GM23338 (cell line): Measurements from ENCODE around the gene GOLGB1. TPM values are rescaled to one million over a fixed set of nuclear protein-coding genes. Genes with fewer than 3 reads are reported as not detected.

Experiments used
- ATAC-seq: fragments of 200-7000 bp; cut with Tn5 transposase; 3 replicates; pipeline ENCODE4 v1.9.1; 2020
- DNase-seq: peaks from one replicate; pipeline ENCODE4 v3.0.0-alpha.2; 2015; ENCODE audit warnings: low spot score
- H2AFZ ChIP-seq: fragments of 200-600 bp; sonication (generic); 2 replicates; pipeline ENCODE4 v1.8.0; 2016; ENCODE audit warnings: antibody characterized with exemption, mild to moderate bottlenecking, moderate library complexity
- H3F3A ChIP-seq: fragments of 200-600 bp; sonication (generic); replicated peaks from 2 replicates; pipeline ENCODE4 v1.8.0; 2017; ENCODE audit warnings: antibody characterized with exemption, mixed run types, low read depth
- H3K27ac ChIP-seq: fragments of 200-600 bp; sonication (generic); 2 replicates; pipeline ENCODE4 v1.6.1; 2016; ENCODE audit warnings: low read depth
- H3K27me3 ChIP-seq: fragments of 200-600 bp; sonication (generic); 2 replicates; pipeline ENCODE4 v1.8.0; 2016; ENCODE audit warnings: mild to moderate bottlenecking, mixed run types, moderate library complexity; ENCODE audit not compliant: insufficient read depth
- H3K36me3 ChIP-seq: fragments of 200-600 bp; sonication (generic); 2 replicates; pipeline ENCODE4 v1.8.0; 2016; ENCODE audit warnings: mild to moderate bottlenecking; ENCODE audit not compliant: insufficient read depth
- H3K4me1 ChIP-seq: fragments of 200-600 bp; sonication (generic); 2 replicates; pipeline ENCODE4 v1.8.0; 2016; ENCODE audit warnings: mild to moderate bottlenecking, moderate library complexity; ENCODE audit not compliant: insufficient read depth
- H3K4me2 ChIP-seq: fragments of 200-600 bp; sonication (generic); 2 replicates; pipeline ENCODE4 v1.7.1; 2017; ENCODE audit warnings: mixed run types
- H3K4me3 ChIP-seq: fragments of 200-600 bp; sonication (generic); 2 replicates; pipeline ENCODE4 v1.6.1; 2016; ENCODE audit warnings: mixed run types
- H3K79me2 ChIP-seq: fragments of 200-600 bp; sonication (generic); replicated peaks from 2 replicates; pipeline ENCODE4 v1.8.0; 2017; ENCODE audit warnings: mild to moderate bottlenecking; ENCODE audit not compliant: insufficient read depth
- H3K9me2 ChIP-seq: fragments of 200-600 bp; sonication (generic); 2 replicates; pipeline ENCODE4 v1.8.0; 2017; ENCODE audit not compliant: insufficient read depth
- H4K20me1 ChIP-seq: fragments of 200-600 bp; sonication (generic); replicated peaks from 2 replicates; pipeline ENCODE4 v1.8.0; 2017; ENCODE audit warnings: mild to moderate bottlenecking; ENCODE audit not compliant: insufficient read depth
- H3K27ac Mint-ChIP-seq: 2 replicates; pipeline ENCODE4 v1.8.0; 2020; ENCODE audit warnings: inconsistent platforms, mild to moderate bottlenecking, moderate library complexity, mixed read lengths
- H3K27me3 Mint-ChIP-seq: 3 replicates; pipeline ENCODE4 v1.8.0; 2022; ENCODE audit warnings: low read depth, mild to moderate bottlenecking, moderate library complexity, mixed read lengths, inconsistent platforms; ENCODE audit not compliant: insufficient read depth, poor library complexity
- H3K36me3 Mint-ChIP-seq: 3 replicates; pipeline ENCODE4 v1.8.0; 2021; ENCODE audit warnings: low read depth, mild to moderate bottlenecking, inconsistent platforms, moderate library complexity, mixed read lengths
- H3K4me1 Mint-ChIP-seq: 3 replicates; pipeline ENCODE4 v1.8.0; 2020; ENCODE audit warnings: mild to moderate bottlenecking, inconsistent platforms, mixed read lengths
- H3K4me3 Mint-ChIP-seq: 3 replicates; pipeline ENCODE4 v1.8.0; 2021; ENCODE audit warnings: moderate library complexity, mild to moderate bottlenecking, inconsistent platforms, mixed read lengths
- H3K9me3 Mint-ChIP-seq: 3 replicates; pipeline ENCODE4 v1.8.0; 2020; ENCODE audit warnings: moderate library complexity, mild to moderate bottlenecking, inconsistent platforms, mixed read lengths
- CREB1 ChIP-seq: fragments of 250-450 bp; sonication (Bioruptor Pico); IDR thresholded peaks from 2 replicates; pipeline ENCODE4 v1.5.0; 2020; ENCODE audit warnings: low read depth, mild to moderate bottlenecking, moderate library complexity
- ETS1 ChIP-seq: IDR thresholded peaks from 2 replicates; pipeline ENCODE4 v1.6.1; 2016; ENCODE audit warnings: antibody characterized with exemption
- EZH2 ChIP-seq: fragments of 200-600 bp; sonication (generic); IDR thresholded peaks from one replicate; pipeline ENCODE4 v1.8.0; 2017; ENCODE audit warnings: antibody characterized with exemption, mild to moderate bottlenecking, low read depth; ENCODE audit not compliant: unreplicated experiment
- EZH2phosphoT487 ChIP-seq: fragments of 200-600 bp; sonication (generic); IDR thresholded peaks from one replicate; pipeline ENCODE4 v1.8.1; 2018; ENCODE audit warnings: antibody characterized with exemption; ENCODE audit not compliant: unreplicated experiment
- JUNB ChIP-seq: IDR thresholded peaks from one replicate; pipeline ENCODE4 v1.6.1; 2016; ENCODE audit warnings: antibody characterized with exemption; ENCODE audit not compliant: unreplicated experiment
- NANOG ChIP-seq: IDR thresholded peaks from 2 replicates; pipeline ENCODE4 v1.6.1; 2016; ENCODE audit warnings: antibody characterized with exemption, borderline replicate concordance
- POLR2AphosphoS5 ChIP-seq: IDR thresholded peaks from 2 replicates; pipeline ENCODE4 v1.6.1; 2016; ENCODE audit warnings: antibody characterized with exemption, low read depth
- REST ChIP-seq: IDR thresholded peaks from one replicate; pipeline ENCODE4 v1.6.1; 2018; ENCODE audit warnings: antibody characterized with exemption; ENCODE audit not compliant: unreplicated experiment
- STAT1 ChIP-seq: IDR thresholded peaks from one replicate; pipeline ENCODE4 v1.6.1; 2016; ENCODE audit warnings: antibody characterized with exemption; ENCODE audit not compliant: unreplicated experiment
- ZNF114 ChIP-seq: fragments of 250-450 bp; sonication (Bioruptor Pico); IDR thresholded peaks from 2 replicates; pipeline ENCODE4 v1.5.0; 2020; ENCODE audit warnings: mild to moderate bottlenecking, moderate library complexity
- ZNF331 ChIP-seq: fragments of 250-450 bp; sonication (Bioruptor Pico); IDR thresholded peaks from 2 replicates; pipeline ENCODE4 v1.5.0; 2020; ENCODE audit warnings: low read depth, mild to moderate bottlenecking, moderate library complexity
- polyA plus RNA-seq: library from polyadenylated mRNA; unstranded; fragments of >200 nt; fragmentation: Nextera tagmentation; extraction: Ambion mirVana; gene quantifications from 2 replicates; pipeline ENCODE4 v1.2.1, GENCODE V29; 2016
- total RNA-seq: library from RNA; depleted of rRNA; stranded (reverse); fragments of >200 nt; shearing (Covaris generic); gene quantifications from 2 replicates; pipeline ENCODE4 v1.2.3, GENCODE V29; 2014
- TF ChIP-seq, protein P1 (sequence below): fragments of 250-450 bp; sonication (Bioruptor Pico); IDR thresholded peaks from 2 replicates; pipeline ENCODE4 v1.5.0; 2020; ENCODE audit warnings: mild to moderate bottlenecking, moderate library complexity
- TF ChIP-seq, protein P2 (sequence below), 2 experiments: fragments of 200-600 bp in 1 of 2; sonication (generic) in 1 of 2; conservative IDR thresholded peaks; 2 replicates each; pipeline versions ENCODE4 v1.5.1 to v1.6.1; 2016 to 2017; ENCODE audit warnings: antibody characterized with exemption in 2 of 2, low read depth in 2 of 2, mild to moderate bottlenecking in 2 of 2, moderate library complexity in 1 of 2

GOLGB1 gene
- total and polyA plus RNA-seq, 2 experiments from 2014 or later, result 34.5 to 56.8 TPM

DNA sequence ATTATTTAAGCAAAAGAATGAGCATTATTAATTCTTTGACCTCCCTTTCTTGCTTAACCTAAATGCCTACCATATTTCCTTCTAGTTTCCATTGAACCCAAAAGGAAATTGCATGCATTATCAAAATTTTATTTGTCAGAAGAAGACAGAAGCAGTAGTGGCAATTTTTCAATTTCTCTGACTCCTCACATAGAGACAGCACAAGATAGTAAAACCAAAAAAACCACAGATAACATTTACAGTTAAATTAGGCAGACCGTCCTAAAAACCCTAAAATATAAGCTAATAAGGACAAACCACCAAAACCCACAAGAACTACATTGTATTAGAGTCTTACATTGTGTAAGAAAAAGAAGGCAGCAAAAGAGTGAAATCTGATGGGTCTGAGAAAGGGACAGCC is 27.1 kb downstream of the GOLGB1 start:
- Histone ChIP-seq H3K79me2 (no peaks in the 10 kb centered on the region), H4K20me1 (no peaks in the 10 kb centered on the region), H3K4me2 (no peak overlapping the region), H3K27ac (no peak overlapping the region), H3F3A (no peaks in the 10 kb centered on the region), H2AFZ (no peak overlapping the region), H3K4me1 (no peaks in the 10 kb centered on the region), H3K36me3 (peaks cover 37% of the 10 kb centered on the region), H3K27me3 (no peaks in the 10 kb centered on the region), H3K9me2 (no peaks in the 10 kb centered on the region), H3K4me3 (no peak overlapping the region)
- no peak for DNase-seq
- no peak for ATAC-seq
- H3K4me3 Mint-ChIP-seq, result no peak overlapping the region
- H3K4me1 Mint-ChIP-seq, result no peaks in the 10 kb centered on the region
- H3K27me3 Mint-ChIP-seq, result peaks cover 1% of the 10 kb centered on the region
- peaks cover 58% of the 10 kb centered on the region for H3K36me3 Mint-ChIP-seq
- TF ChIP-seq REST (no peak), ZNF331 (CRISPR knock-in tag) (no peak), ETS1 (no peak), JUNB (no peak), STAT1 (no peak), ZNF114 (CRISPR knock-in tag) (no peak), POLR2AphosphoS5 (no peak), CREB1 (CRISPR knock-in tag) (no peak), EZH2 (no peak), EZH2phosphoT487 (no peak), NANOG (no peak)
- TF ChIP-seq, protein P1, sequence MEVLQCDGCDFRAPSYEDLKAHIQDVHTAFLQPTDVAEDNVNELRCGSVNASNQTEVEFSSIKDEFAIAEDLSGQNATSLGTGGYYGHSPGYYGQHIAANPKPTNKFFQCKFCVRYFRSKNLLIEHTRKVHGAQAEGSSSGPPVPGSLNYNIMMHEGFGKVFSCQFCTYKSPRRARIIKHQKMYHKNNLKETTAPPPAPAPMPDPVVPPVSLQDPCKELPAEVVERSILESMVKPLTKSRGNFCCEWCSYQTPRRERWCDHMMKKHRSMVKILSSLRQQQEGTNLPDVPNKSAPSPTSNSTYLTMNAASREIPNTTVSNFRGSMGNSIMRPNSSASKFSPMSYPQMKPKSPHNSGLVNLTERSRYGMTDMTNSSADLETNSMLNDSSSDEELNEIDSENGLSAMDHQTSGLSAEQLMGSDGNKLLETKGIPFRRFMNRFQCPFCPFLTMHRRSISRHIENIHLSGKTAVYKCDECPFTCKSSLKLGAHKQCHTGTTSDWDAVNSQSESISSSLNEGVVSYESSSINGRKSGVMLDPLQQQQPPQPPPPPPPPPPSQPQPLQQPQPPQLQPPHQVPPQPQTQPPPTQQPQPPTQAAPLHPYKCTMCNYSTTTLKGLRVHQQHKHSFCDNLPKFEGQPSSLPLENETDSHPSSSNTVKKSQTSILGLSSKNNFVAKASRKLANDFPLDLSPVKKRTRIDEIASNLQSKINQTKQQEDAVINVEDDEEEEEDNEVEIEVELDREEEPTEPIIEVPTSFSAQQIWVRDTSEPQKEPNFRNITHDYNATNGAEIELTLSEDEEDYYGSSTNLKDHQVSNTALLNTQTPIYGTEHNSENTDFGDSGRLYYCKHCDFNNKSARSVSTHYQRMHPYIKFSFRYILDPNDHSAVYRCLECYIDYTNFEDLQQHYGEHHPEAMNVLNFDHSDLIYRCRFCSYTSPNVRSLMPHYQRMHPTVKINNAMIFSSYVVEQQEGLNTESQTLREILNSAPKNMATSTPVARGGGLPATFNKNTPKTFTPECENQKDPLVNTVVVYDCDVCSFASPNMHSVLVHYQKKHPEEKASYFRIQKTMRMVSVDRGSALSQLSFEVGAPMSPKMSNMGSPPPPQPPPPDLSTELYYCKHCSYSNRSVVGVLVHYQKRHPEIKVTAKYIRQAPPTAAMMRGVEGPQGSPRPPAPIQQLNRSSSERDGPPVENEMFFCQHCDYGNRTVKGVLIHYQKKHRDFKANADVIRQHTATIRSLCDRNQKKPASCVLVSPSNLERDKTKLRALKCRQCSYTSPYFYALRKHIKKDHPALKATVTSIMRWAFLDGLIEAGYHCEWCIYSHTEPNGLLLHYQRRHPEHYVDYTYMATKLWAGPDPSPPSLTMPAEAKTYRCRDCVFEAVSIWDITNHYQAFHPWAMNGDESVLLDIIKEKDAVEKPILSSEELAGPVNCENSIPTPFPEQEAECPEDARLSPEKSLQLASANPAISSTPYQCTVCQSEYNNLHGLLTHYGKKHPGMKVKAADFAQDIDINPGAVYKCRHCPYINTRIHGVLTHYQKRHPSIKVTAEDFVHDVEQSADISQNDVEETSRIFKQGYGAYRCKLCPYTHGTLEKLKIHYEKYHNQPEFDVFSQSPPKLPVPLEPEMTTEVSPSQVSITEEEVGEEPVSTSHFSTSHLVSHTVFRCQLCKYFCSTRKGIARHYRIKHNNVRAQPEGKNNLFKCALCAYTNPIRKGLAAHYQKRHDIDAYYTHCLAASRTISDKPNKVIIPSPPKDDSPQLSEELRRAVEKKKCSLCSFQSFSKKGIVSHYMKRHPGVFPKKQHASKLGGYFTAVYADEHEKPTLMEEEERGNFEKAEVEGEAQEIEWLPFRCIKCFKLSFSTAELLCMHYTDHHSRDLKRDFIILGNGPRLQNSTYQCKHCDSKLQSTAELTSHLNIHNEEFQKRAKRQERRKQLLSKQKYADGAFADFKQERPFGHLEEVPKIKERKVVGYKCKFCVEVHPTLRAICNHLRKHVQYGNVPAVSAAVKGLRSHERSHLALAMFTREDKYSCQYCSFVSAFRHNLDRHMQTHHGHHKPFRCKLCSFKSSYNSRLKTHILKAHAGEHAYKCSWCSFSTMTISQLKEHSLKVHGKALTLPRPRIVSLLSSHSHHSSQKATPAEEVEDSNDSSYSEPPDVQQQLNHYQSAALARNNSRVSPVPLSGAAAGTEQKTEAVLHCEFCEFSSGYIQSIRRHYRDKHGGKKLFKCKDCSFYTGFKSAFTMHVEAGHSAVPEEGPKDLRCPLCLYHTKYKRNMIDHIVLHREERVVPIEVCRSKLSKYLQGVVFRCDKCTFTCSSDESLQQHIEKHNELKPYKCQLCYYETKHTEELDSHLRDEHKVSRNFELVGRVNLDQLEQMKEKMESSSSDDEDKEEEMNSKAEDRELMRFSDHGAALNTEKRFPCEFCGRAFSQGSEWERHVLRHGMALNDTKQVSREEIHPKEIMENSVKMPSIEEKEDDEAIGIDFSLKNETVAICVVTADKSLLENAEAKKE, result no peak
- TF ChIP-seq, protein P2, sequence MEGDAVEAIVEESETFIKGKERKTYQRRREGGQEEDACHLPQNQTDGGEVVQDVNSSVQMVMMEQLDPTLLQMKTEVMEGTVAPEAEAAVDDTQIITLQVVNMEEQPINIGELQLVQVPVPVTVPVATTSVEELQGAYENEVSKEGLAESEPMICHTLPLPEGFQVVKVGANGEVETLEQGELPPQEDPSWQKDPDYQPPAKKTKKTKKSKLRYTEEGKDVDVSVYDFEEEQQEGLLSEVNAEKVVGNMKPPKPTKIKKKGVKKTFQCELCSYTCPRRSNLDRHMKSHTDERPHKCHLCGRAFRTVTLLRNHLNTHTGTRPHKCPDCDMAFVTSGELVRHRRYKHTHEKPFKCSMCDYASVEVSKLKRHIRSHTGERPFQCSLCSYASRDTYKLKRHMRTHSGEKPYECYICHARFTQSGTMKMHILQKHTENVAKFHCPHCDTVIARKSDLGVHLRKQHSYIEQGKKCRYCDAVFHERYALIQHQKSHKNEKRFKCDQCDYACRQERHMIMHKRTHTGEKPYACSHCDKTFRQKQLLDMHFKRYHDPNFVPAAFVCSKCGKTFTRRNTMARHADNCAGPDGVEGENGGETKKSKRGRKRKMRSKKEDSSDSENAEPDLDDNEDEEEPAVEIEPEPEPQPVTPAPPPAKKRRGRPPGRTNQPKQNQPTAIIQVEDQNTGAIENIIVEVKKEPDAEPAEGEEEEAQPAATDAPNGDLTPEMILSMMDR (conservative IDR thresholded peaks at IDR 0.05; ENCODE audit: low read depth in 2 of 2), result no peak
- H3K9me3 Mint-ChIP-seq, result no peaks in the 10 kb centered on the region
- no peak overlapping the region for H3K27ac Mint-ChIP-seq
